Smooth muscle cell (in vitro differentiated cells): ENCODE results near the gene NOX5. TPM values are rescaled to one million over a fixed set of nuclear protein-coding genes. Genes with fewer than 3 reads are reported as not detected.

ENCODE experiments used
- DNase-seq: peaks from one replicate; lab custom pipeline; 2025; ENCODE audit not compliant: unreplicated experiment; lab: John Stamatoyannopoulos, UW
- H2AFZ ChIP-seq: fragments of 200-600 bp; sonication (generic); 2 replicates; pipeline ENCODE4 v1.6.0; 2016; ENCODE audit warnings: antibody characterized with exemption, low read depth, mild to moderate bottlenecking
- H3F3A ChIP-seq: fragments of 200-600 bp; sonication (generic); 2 replicates; pipeline ENCODE4 v1.6.0; 2017; ENCODE audit warnings: antibody characterized with exemption, low read depth
- H3K27ac ChIP-seq: fragments of 200-600 bp; sonication (generic); 2 replicates; pipeline ENCODE4 v1.5.1; 2016; ENCODE audit warnings: low read depth, mild to moderate bottlenecking
- H3K27me3 ChIP-seq: fragments of 200-600 bp; sonication (generic); 2 replicates; pipeline ENCODE4 v1.6.1; 2016; ENCODE audit warnings: low read depth, mild to moderate bottlenecking
- H3K36me3 ChIP-seq: fragments of 200-600 bp; sonication (generic); 2 replicates; pipeline ENCODE4 v1.5.1; 2016; ENCODE audit warnings: low read depth
- H3K4me1 ChIP-seq: fragments of 200-600 bp; sonication (generic); 2 replicates; pipeline ENCODE4 v1.5.1; 2016; ENCODE audit warnings: low read depth
- H3K4me2 ChIP-seq: fragments of 200-600 bp; sonication (generic); 2 replicates; pipeline ENCODE4 v1.6.0; 2016; ENCODE audit warnings: mild to moderate bottlenecking
- H3K4me3 ChIP-seq: fragments of 200-600 bp; sonication (generic); 2 replicates; pipeline ENCODE4 v1.5.1; 2016; ENCODE audit warnings: mild to moderate bottlenecking
- H3K79me2 ChIP-seq: fragments of 200-600 bp; sonication (generic); 2 replicates; pipeline ENCODE4 v1.6.0; 2016; ENCODE audit warnings: low read depth, mild to moderate bottlenecking
- H3K9ac ChIP-seq: fragments of 200-600 bp; sonication (generic); 2 replicates; pipeline ENCODE4 v1.6.0; 2016; ENCODE audit warnings: low read depth
- H3K9me3 ChIP-seq: fragments of 200-600 bp; sonication (generic); replicated peaks from 2 replicates; pipeline ENCODE4 v1.5.1; 2016; ENCODE audit warnings: low read depth
- H4K20me1 ChIP-seq: fragments of 200-600 bp; sonication (generic); 2 replicates; pipeline ENCODE4 v1.6.0; 2016; ENCODE audit warnings: low read depth
- CTCF ChIP-seq: fragments of 200-600 bp; sonication (generic); IDR thresholded peaks from 2 replicates; pipeline ENCODE4 v1.5.1; 2017; ENCODE audit warnings: borderline replicate concordance, mild to moderate bottlenecking, antibody characterized with exemption; ENCODE audit not compliant: insufficient read depth, poor library complexity, severe bottlenecking
- WGBS: methylation state at CpG from one replicate; pipeline ENCODE4 v1.1.7; 2016; ENCODE audit warnings: low lambda C conversion rate; 5-methylcytosine and 5-hydroxymethylcytosine counted together
- polyA plus RNA-seq: library from polyadenylated mRNA; unstranded; fragments of >200 nt; fragmentation: Nextera tagmentation; extraction: Ambion mirVana; gene quantifications from 2 replicates; pipeline ENCODE4 v1.2.1, GENCODE V29; 2016
- total RNA-seq: library from RNA; depleted of rRNA; stranded (reverse); fragments of >200 nt; gene quantifications from 2 replicates; pipeline ENCODE4 v1.2.3, GENCODE V29; 2014

NOX5 gene
- total and polyA plus RNA-seq, 2 experiments from 2014 or later = 0.16 to 0.22 TPM

DNA sequence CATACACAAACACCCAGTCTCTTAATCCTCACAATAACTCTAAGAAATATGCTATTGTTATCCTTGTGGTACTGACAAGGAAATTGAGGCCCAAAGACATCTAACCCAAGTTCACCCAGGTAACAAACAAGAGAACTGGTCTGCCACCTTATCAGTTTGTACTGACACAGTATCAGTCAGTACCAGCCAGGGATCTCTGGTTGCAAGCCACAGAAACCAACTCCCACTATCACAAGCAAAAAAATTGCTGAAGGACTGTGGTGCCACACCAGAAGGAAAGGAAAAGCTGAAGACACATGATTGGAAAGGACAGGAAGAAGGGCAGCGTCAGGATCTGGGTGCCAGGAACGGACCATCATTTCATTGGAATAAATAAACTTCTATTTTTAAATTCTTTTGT is 82.1 kb downstream of the NOX5 start:
- WGBS = 95% methylated on average over 2 of the region's 2 CpGs
- Histone ChIP-seq H3K9me3 (no peaks in the 10 kb centered on the region), H3K9ac (no peak overlapping the region), H3K27ac (no peak overlapping the region), H3K36me3 (no peaks in the 10 kb centered on the region), H3F3A (no peaks in the 10 kb centered on the region), H3K4me1 (no peaks in the 10 kb centered on the region), H3K4me3 (no peak overlapping the region), H3K27me3 (peaks cover 6% of the 10 kb centered on the region), H3K4me2 (no peak overlapping the region), H4K20me1 (no peaks in the 10 kb centered on the region), H3K79me2 (no peaks in the 10 kb centered on the region), H2AFZ (no peak overlapping the region)
- no peak for TF ChIP-seq CTCF
- no peak for DNase-seq

- Histone ChIP-seq H3K4me1 (no peaks in the 10 kb centered on the region), H4K20me1 (no peaks in the 10 kb centered on the region), H3K27ac (no peak overlapping the region), H3K27me3 (peaks cover 8% of the 10 kb centered on the region), H3F3A (no peaks in the 10 kb centered on the region), H3K4me3 (no peak overlapping the region), H2AFZ (no peak overlapping the region), H3K36me3 (no peaks in the 10 kb centered on the region), H3K79me2 (no peaks in the 10 kb centered on the region), H3K9ac (no peak overlapping the region), H3K4me2 (no peak overlapping the region), H3K9me3 (no peaks in the 10 kb centered on the region)
- TF ChIP-seq CTCF = no peak
- no peak for DNase-seq
- WGBS = 78% methylated on average over 7 of the region's 7 CpGs
These were observed 84.3 kb downstream of the NOX5 start for GRCh38 chr15:69098771-69099170.

DNA sequence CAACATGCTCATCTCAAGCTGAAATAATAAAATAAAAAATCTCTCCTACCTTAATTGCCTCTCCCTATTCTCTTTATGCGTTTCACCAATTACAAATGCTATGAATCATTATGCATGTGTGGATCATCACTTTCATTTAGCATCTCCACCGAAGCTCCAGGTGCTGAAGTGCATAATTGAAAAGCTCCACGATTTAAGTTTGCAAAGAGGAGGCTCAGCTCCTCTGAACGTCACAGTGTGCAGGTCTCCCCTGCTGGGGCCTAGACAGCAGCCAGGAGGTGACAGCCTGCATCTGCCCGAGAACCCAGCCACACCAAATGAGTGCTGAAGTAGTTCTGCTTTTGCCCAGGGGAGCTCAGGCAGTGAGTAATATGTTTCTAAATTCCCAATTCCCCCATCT is 85.4 kb downstream of the NOX5 start:
- WGBS = 89% methylated on average over 5 of the region's 5 CpGs
- Histone ChIP-seq H3K27me3 (peaks cover 8% of the 10 kb centered on the region), H4K20me1 (no peaks in the 10 kb centered on the region), H3K79me2 (no peaks in the 10 kb centered on the region), H3K9me3 (no peaks in the 10 kb centered on the region), H3K4me2 (no peak overlapping the region), H3K4me1 (no peaks in the 10 kb centered on the region), H3K4me3 (no peak overlapping the region), H3K27ac (no peak overlapping the region), H3K36me3 (no peaks in the 10 kb centered on the region), H2AFZ (no peak overlapping the region), H3K9ac (no peak overlapping the region), H3F3A (no peaks in the 10 kb centered on the region)
- DNase-seq = no peak
- TF ChIP-seq CTCF = no peak

DNA sequence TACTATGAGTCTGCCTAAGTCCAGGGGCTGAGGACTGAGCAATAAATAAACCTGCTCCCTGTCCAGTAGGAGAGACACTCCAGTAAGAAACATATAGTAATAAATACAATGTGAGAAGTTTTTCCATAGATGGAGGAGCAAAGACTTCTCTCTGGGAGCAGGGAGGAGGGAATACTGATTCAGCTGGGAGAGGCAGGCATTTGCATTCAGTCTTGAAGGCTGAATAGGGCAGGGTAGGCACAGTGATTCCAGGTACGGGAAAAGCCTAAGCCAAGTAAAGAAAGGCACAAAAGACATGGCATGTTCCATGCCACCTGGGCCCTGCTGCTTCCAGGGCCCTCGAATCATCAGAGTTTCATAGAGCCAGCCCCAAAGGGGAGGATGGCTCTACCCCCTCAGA is 86.3 kb downstream of the NOX5 start:
- TF ChIP-seq CTCF = no peak
- 80% methylated on average over 2 of the region's 2 CpGs for WGBS
- Histone ChIP-seq H4K20me1 (no peaks in the 10 kb centered on the region), H3K27me3 (peaks cover 8% of the 10 kb centered on the region), H2AFZ (no peak overlapping the region), H3K4me3 (no peak overlapping the region), H3K9me3 (no peaks in the 10 kb centered on the region), H3K27ac (no peak overlapping the region), H3F3A (no peaks in the 10 kb centered on the region), H3K79me2 (no peaks in the 10 kb centered on the region), H3K4me1 (no peaks in the 10 kb centered on the region), H3K36me3 (no peaks in the 10 kb centered on the region), H3K9ac (no peak overlapping the region), H3K4me2 (no peak overlapping the region)
- no peak for DNase-seq
